Fibroblast of lung (primary cell): ENCODE measurements around the gene PRRC1. TPM values are rescaled to one million over a fixed set of nuclear protein-coding genes. Genes with fewer than 3 reads are reported as not detected.

Source experiments
- DNase-seq, 2 donors: peaks; one replicate each; pipeline versions ENCODE4 v3.0.0 to v3.0.0-alpha.2; 2010; ENCODE audit warnings: low read depth in 2 of 2
- H2AFZ ChIP-seq: 2 replicates; pipeline ENCODE4 v1.5.1; 2012; ENCODE audit warnings: low read length, control low read depth, inconsistent platforms
- H3K27ac ChIP-seq: 2 replicates; pipeline ENCODE4 v1.5.1; 2011; ENCODE audit warnings: low read length, control low read depth; ENCODE audit not compliant: insufficient read depth
- H3K27me3 ChIP-seq: 2 replicates; pipeline ENCODE4 v1.5.1; 2011; ENCODE audit warnings: mild to moderate bottlenecking, low read length; ENCODE audit not compliant: control insufficient read depth, insufficient read depth
- H3K36me3 ChIP-seq: 2 replicates; pipeline ENCODE4 v1.5.1; 2011; ENCODE audit warnings: low read length; ENCODE audit not compliant: control insufficient read depth, insufficient read depth
- H3K4me1 ChIP-seq: 2 replicates; pipeline ENCODE4 v1.5.1; 2011; ENCODE audit warnings: low read length; ENCODE audit not compliant: control insufficient read depth, insufficient read depth; ENCODE audit errors: extremely low read depth
- H3K4me2 ChIP-seq: 2 replicates; pipeline ENCODE4 v1.5.1; 2011; ENCODE audit warnings: low read length, control low read depth; ENCODE audit not compliant: insufficient read depth; ENCODE audit errors: extremely low read depth
- H3K4me3 ChIP-seq, 4 experiments: fragments of 200-600 bp in 1 of 4; sonication (generic) in 1 of 4; replicated peaks in 1 of 4; 2 replicates each; pipeline ENCODE4 v1.5.1; 2011 to 2016; ENCODE audit warnings: low read length in 4 of 4, low read depth in 3 of 4, mild to moderate bottlenecking in 3 of 4, control low read depth in 2 of 4, inconsistent platforms in 1 of 4, mixed read lengths in 1 of 4; ENCODE audit not compliant: insufficient read depth in 1 of 4; ENCODE audit errors: control extremely low read depth in 1 of 4
- H3K79me2 ChIP-seq: 2 replicates; pipeline ENCODE4 v1.5.1; 2012; ENCODE audit warnings: mild to moderate bottlenecking, low read length, inconsistent platforms; ENCODE audit not compliant: control insufficient read depth, insufficient read depth
- H3K9ac ChIP-seq: 2 replicates; pipeline ENCODE4 v1.5.1; 2011; ENCODE audit warnings: mild to moderate bottlenecking, low read length, control low read depth; ENCODE audit not compliant: insufficient read depth
- H3K9me3 ChIP-seq: 2 replicates; pipeline ENCODE4 v1.5.1; 2012; ENCODE audit warnings: low read depth, low read length; ENCODE audit not compliant: control insufficient read depth, insufficient read depth
- H4K20me1 ChIP-seq: 2 replicates; pipeline ENCODE4 v1.5.1; 2011; ENCODE audit warnings: low read length; ENCODE audit not compliant: control insufficient read depth, insufficient read depth; ENCODE audit errors: extremely low read depth
- CTCF ChIP-seq, 2 donors: IDR thresholded peaks in 1 of 2; conservative IDR thresholded peaks in 1 of 2; 1 replicate in 1 of 2; 2 replicates in 1 of 2; pipeline ENCODE4 v1.5.1; 2011 to 2012; ENCODE audit warnings: low read length in 2 of 2, control low read depth in 1 of 2, inconsistent platforms in 1 of 2, low read depth in 1 of 2, mild to moderate bottlenecking in 1 of 2
- EZH2 ChIP-seq: IDR thresholded peaks from 2 replicates; pipeline ENCODE4 v1.5.1; 2012; ENCODE audit warnings: low read length, control low read depth, mild to moderate bottlenecking; ENCODE audit errors: missing control alignments
- polyA plus RNA-seq, 2 donors: library from polyadenylated mRNA; depleted of rRNA in 1 of 2; stranded (reverse) in 1 of 2; unstranded in 1 of 2; fragments of >200 nt; gene quantifications; 2 replicates each; pipeline ENCODE4 v1.2.1, GENCODE V29; 2011 to 2012; ENCODE audit warnings: missing spikeins in 1 of 2
- total RNA-seq: library from RNA; depleted of rRNA; stranded (reverse); fragments of >200 nt; gene quantifications from 2 replicates; pipeline ENCODE4 v1.2.1, GENCODE V29; 2014

PRRC1 gene
- total and polyA plus RNA-seq, 2 donors (not counting 1 experiment from before 2014, with no cell fraction given) = 44.3 to 125 TPM

- Histone ChIP-seq H3K79me2 (no peaks in the 10 kb centered on the region), H3K27ac (no peak overlapping the region), H3K4me3 (no peak overlapping the region), H3K4me2 (no peak overlapping the region), H3K9ac (no peak overlapping the region), H3K27me3 (peaks cover 4% of the 10 kb centered on the region), H3K36me3 (no peaks in the 10 kb centered on the region), H3K4me1 (no peaks in the 10 kb centered on the region), H2AFZ (no peak overlapping the region), H4K20me1 (no peaks in the 10 kb centered on the region), H3K9me3 (no peaks in the 10 kb centered on the region)
- TF ChIP-seq EZH2 = no peak
- no peak for TF ChIP-seq CTCF (conservative IDR thresholded peaks at IDR 0.05 in 1 of 2, IDR thresholded peaks at IDR 0.05 in 1 of 2; ENCODE audit: low read depth in 1 of 2, low read length in 2 of 2)
- no peak for DNase-seq
Measured at GRCh38 chr5:127486471-127486870, 31.0 kb upstream of the PRRC1 start.

GRCh38 chr5:127492854-127493738, 24.3 kb upstream of the PRRC1 start:
- Histone ChIP-seq H2AFZ (no peak overlapping the region), H3K4me2 (no peak overlapping the region), H3K36me3 (no peaks in the 10 kb centered on the region), H3K27ac (no peak overlapping the region), H3K4me1 (no peaks in the 10 kb centered on the region), H3K4me3 (no peak overlapping the region), H3K79me2 (no peaks in the 10 kb centered on the region), H3K9me3 (no peaks in the 10 kb centered on the region), H3K27me3 (peaks cover 5% of the 10 kb centered on the region), H3K9ac (no peak overlapping the region), H4K20me1 (no peaks in the 10 kb centered on the region)
- TF ChIP-seq CTCF (conservative IDR thresholded peaks at IDR 0.05 in 1 of 2, IDR thresholded peaks at IDR 0.05 in 1 of 2; ENCODE audit: low read depth in 1 of 2, low read length in 2 of 2) = peak; percentile 83 to 94
- no peak for TF ChIP-seq EZH2
- DNase-seq = peak; percentile 45 to 72

- Histone ChIP-seq H3K79me2 (no peaks in the 10 kb centered on the region), H3K4me1 (no peaks in the 10 kb centered on the region), H4K20me1 (no peaks in the 10 kb centered on the region), H3K27ac (no peak overlapping the region), H3K27me3 (no peaks in the 10 kb centered on the region), H3K9ac (no peak overlapping the region), H2AFZ (no peak overlapping the region), H3K4me2 (no peak overlapping the region), H3K9me3 (no peaks in the 10 kb centered on the region), H3K36me3 (no peaks in the 10 kb centered on the region), H3K4me3 (no peak overlapping the region)
- DNase-seq = no peak
- TF ChIP-seq CTCF (conservative IDR thresholded peaks at IDR 0.05 in 1 of 2, IDR thresholded peaks at IDR 0.05 in 1 of 2; ENCODE audit: low read depth in 1 of 2, low read length in 2 of 2) (no peak), EZH2 (no peak)
Measured at GRCh38 chr5:127498548-127498947, 18.9 kb upstream of the PRRC1 start.
